HG02870 (cell line): ENCODE data around the gene ZNF24.
A peak's percentile ranks its signal among the peaks of the same experiment; 100 is the strongest.

ENCODE experiments used
- ATAC-seq: cut with Tn5 transposase; IDR thresholded peaks from one replicate; pipeline ENCODE4 v1.9.1; 2021; ENCODE audit warnings: mild to moderate bottlenecking, moderate library complexity; ENCODE audit not compliant: unreplicated experiment

ZNF24 gene

GRCh38 chr18:35361570-35362321 lies 17.5 kb upstream of the ZNF24 start:
- no peak for ATAC-seq

GRCh38 chr18:35355140-35355618 lies 11.0 kb upstream of the ZNF24 start:
- peak; percentile 100 for ATAC-seq

- no peak for ATAC-seq
Measured at GRCh38 chr18:35352778-35353177, 8.6 kb upstream of the ZNF24 start.

GRCh38 chr18:35352283-35352682 lies 8.1 kb upstream of the ZNF24 start:
- no peak for ATAC-seq

GRCh38 chr18:35348001-35348400 lies 3.8 kb upstream of the ZNF24 start:
- ATAC-seq = no peak

GRCh38 chr18:35345950-35346349 lies 1.7 kb upstream of the ZNF24 start:
- ATAC-seq = no peak

GRCh38 chr18:35345460-35345921 lies 1.3 kb upstream of the ZNF24 start:
- ATAC-seq = peak; percentile 35

- no peak for ATAC-seq
Measured at GRCh38 chr18:35344736-35345459, 678 bp upstream of the ZNF24 start.

GRCh38 chr18:35343488-35343935 lies 708 bp downstream of the ZNF24 start:
- ATAC-seq = no peak

GRCh38 chr18:35337286-35337685 lies 6.9 kb downstream of the ZNF24 start:
- no peak for ATAC-seq

GRCh38 chr18:35335866-35336265 lies 8.4 kb downstream of the ZNF24 start:
- ATAC-seq = no peak

- ATAC-seq = no peak
Measured at GRCh38 chr18:35334821-35335220, 9.4 kb downstream of the ZNF24 start.

GRCh38 chr18:35334212-35334611 lies 10.0 kb downstream of the ZNF24 start:
- ATAC-seq = no peak

- no peak for ATAC-seq
Measured at GRCh38 chr18:35331367-35332087, 12.7 kb downstream of the ZNF24 start.

- no peak for ATAC-seq
Measured at GRCh38 chr18:35328868-35329267, 15.4 kb downstream of the ZNF24 start.

GRCh38 chr18:35326695-35327387 lies 17.4 kb downstream of the ZNF24 start:
- no peak for ATAC-seq

- ATAC-seq = no peak
Measured at GRCh38 chr18:35324926-35325655, 19.1 kb downstream of the ZNF24 start.

GRCh38 chr18:35322486-35323458 lies 21.4 kb downstream of the ZNF24 start:
- no peak for ATAC-seq

- ATAC-seq = no peak
Measured at GRCh38 chr18:35311496-35311895, 32.7 kb downstream of the ZNF24 start.
